ENCODE measurements around the gene MAP1LC3B2. TPM values are rescaled to one million over a fixed set of nuclear protein-coding genes. Genes with fewer than 3 reads are reported as not detected.

Gene MAP1LC3B2
- total RNA-seq, 1 donor from 2014 or later = not detected

DNA sequence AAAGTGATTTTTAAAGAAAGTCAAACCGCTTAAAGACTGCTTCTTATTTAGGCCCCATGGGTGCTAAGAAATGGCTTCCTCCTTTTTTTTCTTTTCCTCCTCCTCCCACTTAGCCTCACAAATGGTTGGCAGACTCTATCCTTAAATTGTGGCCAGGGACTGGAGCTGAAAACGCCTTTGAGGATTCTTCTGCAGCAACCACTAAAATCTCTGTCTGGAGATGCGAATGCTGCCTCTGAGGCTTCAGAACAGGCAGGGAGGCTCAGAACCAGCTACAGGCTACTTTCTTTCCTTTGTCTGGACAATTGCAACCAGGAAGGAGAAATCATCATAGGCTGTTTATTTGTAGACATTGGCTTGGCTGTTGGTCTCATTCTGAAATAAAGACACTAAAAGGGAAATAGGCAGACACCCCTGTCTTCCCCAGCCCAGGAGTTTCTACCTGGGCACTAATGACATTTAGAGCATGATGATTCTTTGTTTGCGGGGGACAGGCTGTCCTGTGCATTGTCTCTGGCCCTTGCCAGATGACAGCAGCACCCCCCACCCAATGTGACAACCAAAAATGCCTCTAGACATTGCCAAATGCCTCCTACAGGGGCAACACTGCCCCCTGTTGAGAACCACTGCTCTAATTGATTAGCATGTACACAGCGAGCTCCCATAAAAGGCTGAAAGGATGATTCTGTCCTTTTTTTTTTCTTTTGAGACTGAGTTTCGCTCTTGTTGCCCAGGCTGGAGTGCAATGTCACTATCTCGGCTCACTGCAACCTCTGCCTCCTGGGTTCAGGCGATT lies 50.3 kb downstream of the MAP1LC3B2 start:
- Histone ChIP-seq H3K4me3 (ENCODE audit: low read length in 3 of 3) (no peak overlapping the region), H3K9ac (ENCODE audit: low read depth in 1 of 3, low read length in 3 of 3) (no peak overlapping the region), H3K36me3 (ENCODE audit: control insufficient read depth in 3 of 3, insufficient read depth in 3 of 3, low read length in 3 of 3) (no peaks in the 10 kb centered on the region), H3K27ac (ENCODE audit: low read depth, low read length) (no peak overlapping the region), H3K27me3 (ENCODE audit: control insufficient read depth in 3 of 3, insufficient read depth in 3 of 3, low read length in 3 of 3) (peaks cover 3 to 11% (median 4%) of the 10 kb centered on the region in 3 donors), H3K4me1 (ENCODE audit: control insufficient read depth in 3 of 3, insufficient read depth in 3 of 3, low read length in 3 of 3) (peaks cover 0 to 15% (median 10%) of the 10 kb centered on the region in 3 donors), H3K9me3 (ENCODE audit: control insufficient read depth in 3 of 3, low read length in 3 of 3) (no peaks in the 10 kb centered on the region)

DNA sequence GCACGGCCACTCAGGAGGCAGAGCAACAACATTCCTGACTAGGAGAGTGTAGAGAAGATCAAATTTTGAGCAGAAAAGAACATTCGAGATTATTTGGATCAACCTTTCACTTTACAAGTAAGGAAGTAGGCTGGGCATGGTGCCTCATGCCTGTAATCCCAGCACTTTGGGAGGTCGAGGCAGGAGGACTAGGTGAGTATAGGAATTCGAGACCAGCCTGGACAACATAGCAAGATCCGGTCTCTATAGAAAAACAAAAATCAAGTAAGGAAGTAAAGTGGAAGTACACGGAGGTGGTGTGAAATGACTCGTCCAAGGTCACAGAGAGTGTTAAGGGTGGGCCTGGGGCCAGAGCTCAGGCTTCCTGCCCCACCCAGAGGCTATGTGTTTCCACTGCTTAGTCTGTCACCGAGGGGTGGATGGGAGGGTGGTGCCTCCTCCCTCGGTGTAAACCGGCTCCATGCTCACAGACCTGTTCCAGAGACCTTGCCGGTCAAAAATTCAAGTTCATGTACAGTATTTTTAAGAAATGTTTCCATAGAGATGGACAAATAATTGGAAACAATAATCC lies 51.9 kb downstream of the MAP1LC3B2 start:
- H3K27me3 ChIP-seq (ENCODE audit: control insufficient read depth in 3 of 3, insufficient read depth in 3 of 3, low read length in 3 of 3) = peaks cover 0 to 3% (median 0%) of the 10 kb centered on the region in 3 donors
- H3K9ac ChIP-seq (ENCODE audit: low read depth in 1 of 3, low read length in 3 of 3) = no peak overlapping the region
- H3K4me3 ChIP-seq (ENCODE audit: low read length in 3 of 3) = no peak overlapping the region
- no peaks in the 10 kb centered on the region for H3K9me3 ChIP-seq (ENCODE audit: control insufficient read depth in 3 of 3, low read length in 3 of 3)
- H3K4me1 ChIP-seq (ENCODE audit: control insufficient read depth in 3 of 3, insufficient read depth in 3 of 3, low read length in 3 of 3) = peaks cover 0 to 8% (median 7%) of the 10 kb centered on the region in 3 donors
- H3K36me3 ChIP-seq (ENCODE audit: control insufficient read depth in 3 of 3, insufficient read depth in 3 of 3, low read length in 3 of 3) = no peaks in the 10 kb centered on the region
- no peak overlapping the region for H3K27ac ChIP-seq (ENCODE audit: low read depth, low read length)

DNA sequence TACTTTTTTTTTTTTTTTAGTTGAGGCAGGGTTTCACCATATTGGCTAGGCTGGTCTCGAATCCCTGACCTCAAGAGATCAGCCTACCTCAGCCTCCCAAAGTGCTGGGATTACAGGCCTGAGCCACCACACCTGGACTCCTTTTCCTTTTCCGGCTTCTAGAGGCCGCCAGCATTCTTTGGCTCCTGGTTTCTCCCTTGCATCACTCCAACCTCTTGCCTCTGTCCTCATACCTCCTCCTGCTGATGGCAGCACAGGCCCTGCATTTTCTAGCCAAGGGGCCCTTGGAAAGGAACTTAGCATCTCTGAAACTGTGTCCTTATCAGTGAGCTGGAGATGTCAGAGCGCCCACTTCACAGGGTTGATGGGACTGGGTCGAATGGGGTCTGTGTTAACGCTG lies 53.3 kb downstream of the MAP1LC3B2 start:
- Histone ChIP-seq H3K27me3 (ENCODE audit: control insufficient read depth in 3 of 3, insufficient read depth in 3 of 3, low read length in 3 of 3) (peaks cover 0 to 3% (median 0%) of the 10 kb centered on the region in 3 donors), H3K9ac (ENCODE audit: low read depth in 1 of 3, low read length in 3 of 3) (no peak overlapping the region), H3K27ac (ENCODE audit: low read depth, low read length) (no peak overlapping the region), H3K4me3 (ENCODE audit: low read length in 3 of 3) (no peak overlapping the region), H3K9me3 (ENCODE audit: control insufficient read depth in 3 of 3, low read length in 3 of 3) (no peaks in the 10 kb centered on the region), H3K4me1 (ENCODE audit: control insufficient read depth in 3 of 3, insufficient read depth in 3 of 3, low read length in 3 of 3) (peaks cover 0 to 8% (median 7%) of the 10 kb centered on the region in 3 donors), H3K36me3 (ENCODE audit: control insufficient read depth in 3 of 3, insufficient read depth in 3 of 3, low read length in 3 of 3) (no peaks in the 10 kb centered on the region)

DNA sequence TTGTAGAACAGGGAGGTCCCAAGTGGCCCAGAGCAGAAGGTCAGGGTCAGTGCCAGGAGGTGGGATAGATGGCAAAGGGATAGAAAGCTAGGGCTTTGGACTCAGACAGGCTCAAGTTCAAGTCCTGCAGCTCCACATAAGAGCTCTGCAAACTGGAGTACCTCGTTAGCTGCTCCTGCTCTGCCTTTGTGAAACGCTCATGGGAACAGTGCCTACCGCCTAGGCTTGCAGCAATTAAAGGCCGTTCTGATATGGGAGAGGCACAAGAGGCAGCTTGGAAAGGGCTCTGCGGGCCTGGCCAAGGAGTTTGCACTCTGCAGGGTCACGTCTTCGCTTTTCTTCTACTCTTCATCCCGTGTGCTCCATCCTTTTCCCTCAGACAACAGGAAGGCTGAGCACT lies 54.1 kb downstream of the MAP1LC3B2 start:
- H3K4me1 ChIP-seq (ENCODE audit: control insufficient read depth in 3 of 3, insufficient read depth in 3 of 3, low read length in 3 of 3) = peaks cover 0 to 8% (median 7%) of the 10 kb centered on the region in 3 donors
- peaks cover 0 to 3% (median 0%) of the 10 kb centered on the region in 3 donors for H3K27me3 ChIP-seq (ENCODE audit: control insufficient read depth in 3 of 3, insufficient read depth in 3 of 3, low read length in 3 of 3)
- H3K4me3 ChIP-seq (ENCODE audit: low read length in 3 of 3) = no peak overlapping the region
- H3K27ac ChIP-seq (ENCODE audit: low read depth, low read length) = no peak overlapping the region
- no peaks in the 10 kb centered on the region for H3K9me3 ChIP-seq (ENCODE audit: control insufficient read depth in 3 of 3, low read length in 3 of 3)
- no peaks in the 10 kb centered on the region for H3K36me3 ChIP-seq (ENCODE audit: control insufficient read depth in 3 of 3, insufficient read depth in 3 of 3, low read length in 3 of 3)
- no peak overlapping the region for H3K9ac ChIP-seq (ENCODE audit: low read depth in 1 of 3, low read length in 3 of 3)

DNA sequence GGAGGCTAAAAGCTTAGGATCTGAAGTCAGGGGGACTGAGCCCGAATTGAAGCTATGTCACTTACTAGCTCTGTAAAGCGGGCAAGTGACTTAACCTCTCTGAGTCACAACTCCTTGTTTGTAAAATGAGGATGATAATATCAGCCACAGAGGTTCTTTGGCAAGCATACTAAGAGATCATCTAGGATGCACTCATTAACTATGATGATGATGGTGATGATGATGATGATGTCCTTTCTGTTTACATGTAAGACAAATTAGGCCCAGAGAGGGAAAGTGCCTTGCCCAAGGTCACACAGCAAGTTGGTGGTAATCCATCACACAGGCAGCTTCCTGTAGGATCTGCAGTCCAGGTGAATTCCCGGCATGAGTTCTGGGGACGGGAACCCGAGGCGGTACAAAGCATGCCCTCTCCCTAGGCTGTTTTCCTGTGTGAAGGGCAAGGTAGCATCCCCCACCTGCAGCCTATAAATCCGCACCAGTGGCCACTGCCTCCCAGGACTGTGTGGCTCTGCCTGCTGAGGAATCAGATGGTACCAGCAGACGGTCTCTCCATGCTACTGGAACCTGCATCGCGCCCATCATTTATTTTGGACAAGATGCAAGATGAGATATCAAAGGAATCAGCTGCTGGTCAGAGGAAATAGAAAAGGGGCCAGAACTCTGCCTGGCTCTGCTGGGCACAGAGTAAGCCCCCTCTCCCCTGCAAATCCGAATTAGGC lies 55.2 kb downstream of the MAP1LC3B2 start:
- Histone ChIP-seq H3K9ac (ENCODE audit: low read depth in 1 of 3, low read length in 3 of 3) (no peak overlapping the region), H3K27me3 (ENCODE audit: control insufficient read depth in 3 of 3, insufficient read depth in 3 of 3, low read length in 3 of 3) (peaks cover 0 to 3% (median 0%) of the 10 kb centered on the region in 3 donors), H3K4me1 (ENCODE audit: control insufficient read depth in 3 of 3, insufficient read depth in 3 of 3, low read length in 3 of 3) (peaks cover 0 to 6% (median 5%) of the 10 kb centered on the region in 3 donors), H3K4me3 (ENCODE audit: low read length in 3 of 3) (no peak overlapping the region), H3K9me3 (ENCODE audit: control insufficient read depth in 3 of 3, low read length in 3 of 3) (no peaks in the 10 kb centered on the region), H3K36me3 (ENCODE audit: control insufficient read depth in 3 of 3, insufficient read depth in 3 of 3, low read length in 3 of 3) (no peaks in the 10 kb centered on the region), H3K27ac (ENCODE audit: low read depth, low read length) (no peak overlapping the region)

DNA sequence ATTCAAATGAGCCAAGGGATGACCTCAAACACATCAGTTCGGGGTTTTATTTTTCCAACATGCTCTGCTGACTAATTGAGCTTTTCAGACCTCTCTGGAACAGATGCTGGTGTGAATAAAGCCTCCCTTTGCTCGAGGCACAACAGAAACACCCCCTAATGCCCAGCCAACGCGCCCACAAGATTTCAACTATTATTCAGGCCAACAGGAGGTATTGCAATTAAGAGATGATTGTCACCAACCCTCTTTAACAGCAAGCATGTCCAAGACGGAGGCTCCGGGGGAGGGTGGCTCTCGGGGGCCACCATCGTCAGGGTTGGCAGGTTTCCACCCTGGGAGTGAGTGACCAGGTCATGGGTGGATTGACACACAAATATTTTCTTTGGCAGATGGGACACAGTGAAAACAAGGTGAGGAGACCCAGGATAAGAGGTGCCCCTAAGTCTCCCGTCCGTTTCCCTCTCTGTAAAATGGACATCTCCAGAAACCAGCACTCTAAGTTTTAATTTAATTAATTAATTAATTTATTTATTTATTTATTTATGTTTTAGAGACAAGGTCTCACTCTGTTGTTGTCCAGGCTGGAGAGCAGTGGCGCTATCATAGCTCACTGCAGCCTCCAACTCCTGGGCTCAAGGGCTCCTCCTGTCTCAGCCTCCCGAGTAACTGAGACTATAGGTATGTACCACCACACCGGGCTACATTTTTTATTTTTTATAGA lies 56.1 kb downstream of the MAP1LC3B2 start:
- no peak overlapping the region for H3K27ac ChIP-seq (ENCODE audit: low read depth, low read length)
- no peaks in the 10 kb centered on the region for H3K9me3 ChIP-seq (ENCODE audit: control insufficient read depth in 3 of 3, low read length in 3 of 3)
- peaks cover 0 to 4% (median 2%) of the 10 kb centered on the region in 3 donors for H3K4me1 ChIP-seq (ENCODE audit: control insufficient read depth in 3 of 3, insufficient read depth in 3 of 3, low read length in 3 of 3)
- peaks cover 0 to 3% (median 0%) of the 10 kb centered on the region in 3 donors for H3K27me3 ChIP-seq (ENCODE audit: control insufficient read depth in 3 of 3, insufficient read depth in 3 of 3, low read length in 3 of 3)
- no peaks in the 10 kb centered on the region for H3K36me3 ChIP-seq (ENCODE audit: control insufficient read depth in 3 of 3, insufficient read depth in 3 of 3, low read length in 3 of 3)
- H3K9ac ChIP-seq (ENCODE audit: low read depth in 1 of 3, low read length in 3 of 3) = no peak overlapping the region
- H3K4me3 ChIP-seq (ENCODE audit: low read length in 3 of 3) = no peak overlapping the region

DNA sequence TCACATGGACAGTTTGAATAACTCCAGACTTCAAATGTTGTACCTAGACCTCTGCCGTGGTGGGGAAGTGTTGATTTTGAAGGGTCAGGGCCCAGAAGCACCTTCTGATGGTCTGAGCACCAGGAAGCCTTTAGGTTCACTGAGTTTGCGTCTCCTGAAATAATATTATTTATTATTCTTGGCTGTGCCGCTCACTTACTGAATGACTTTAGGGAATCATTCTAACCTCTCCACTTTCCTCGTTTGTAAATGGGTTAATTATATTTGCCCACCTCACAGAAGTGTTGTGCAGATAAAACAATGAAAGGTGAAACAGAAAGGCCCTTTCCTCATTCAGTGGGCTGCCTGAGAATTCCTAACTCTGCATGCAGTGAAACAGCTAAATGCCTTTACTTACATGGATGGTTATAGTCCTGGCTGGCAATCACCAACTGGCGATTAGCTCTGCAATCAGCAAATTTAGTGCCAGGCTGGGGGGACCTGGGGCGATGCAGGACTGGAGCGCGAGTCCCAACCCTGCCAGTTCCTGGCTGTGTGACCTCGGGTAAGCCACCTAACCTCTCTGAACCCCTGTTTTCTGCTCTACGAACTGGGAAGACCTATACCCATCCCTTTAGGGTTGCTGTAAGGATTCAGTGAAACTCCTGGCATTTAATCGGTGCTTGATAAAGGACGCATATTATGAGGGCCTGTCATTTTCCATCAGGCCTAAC lies 57.5 kb downstream of the MAP1LC3B2 start:
- Histone ChIP-seq H3K4me3 (ENCODE audit: low read length in 3 of 3) (no peak overlapping the region), H3K27me3 (ENCODE audit: control insufficient read depth in 3 of 3, insufficient read depth in 3 of 3, low read length in 3 of 3) (peaks cover 0 to 3% (median 0%) of the 10 kb centered on the region in 3 donors), H3K9me3 (ENCODE audit: control insufficient read depth in 3 of 3, low read length in 3 of 3) (no peaks in the 10 kb centered on the region), H3K4me1 (ENCODE audit: control insufficient read depth in 3 of 3, insufficient read depth in 3 of 3, low read length in 3 of 3) (peaks cover 4 to 15% (median 8%) of the 10 kb centered on the region in 3 donors), H3K27ac (ENCODE audit: low read depth, low read length) (no peak overlapping the region), H3K36me3 (ENCODE audit: control insufficient read depth in 3 of 3, insufficient read depth in 3 of 3, low read length in 3 of 3) (no peaks in the 10 kb centered on the region), H3K9ac (ENCODE audit: low read depth in 1 of 3, low read length in 3 of 3) (no peak overlapping the region)

DNA sequence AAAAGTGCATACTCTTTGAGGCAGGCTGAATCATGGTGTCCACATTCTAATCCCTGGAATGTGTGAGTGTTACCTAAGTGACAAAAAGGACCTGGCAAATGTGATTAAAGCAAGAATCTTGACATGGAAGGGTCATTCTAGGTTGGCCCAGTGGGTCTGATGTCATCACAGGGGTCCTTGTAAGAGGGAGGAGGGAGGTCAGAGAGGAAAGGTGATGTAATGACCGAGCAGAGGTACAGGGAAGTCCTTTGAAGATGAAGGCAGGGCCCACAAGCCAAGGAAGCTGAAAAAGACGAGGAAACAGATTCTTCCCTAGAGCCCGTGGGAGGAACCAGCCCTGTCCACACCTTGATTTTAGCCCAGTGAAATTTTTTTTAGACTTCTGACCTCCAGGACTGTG lies 60.1 kb downstream of the MAP1LC3B2 start:
- no peaks in the 10 kb centered on the region for H3K27me3 ChIP-seq (ENCODE audit: control insufficient read depth in 3 of 3, insufficient read depth in 3 of 3, low read length in 3 of 3)
- no peak overlapping the region for H3K27ac ChIP-seq (ENCODE audit: low read depth, low read length)
- no peak overlapping the region for H3K4me3 ChIP-seq (ENCODE audit: low read length in 3 of 3)
- peaks cover 4 to 15% (median 11%) of the 10 kb centered on the region in 3 donors for H3K4me1 ChIP-seq (ENCODE audit: control insufficient read depth in 3 of 3, insufficient read depth in 3 of 3, low read length in 3 of 3)
- no peaks in the 10 kb centered on the region for H3K36me3 ChIP-seq (ENCODE audit: control insufficient read depth in 3 of 3, insufficient read depth in 3 of 3, low read length in 3 of 3)
- H3K9me3 ChIP-seq (ENCODE audit: control insufficient read depth in 3 of 3, low read length in 3 of 3) = no peaks in the 10 kb centered on the region
- H3K9ac ChIP-seq (ENCODE audit: low read depth in 1 of 3, low read length in 3 of 3) = no peak overlapping the region

DNA sequence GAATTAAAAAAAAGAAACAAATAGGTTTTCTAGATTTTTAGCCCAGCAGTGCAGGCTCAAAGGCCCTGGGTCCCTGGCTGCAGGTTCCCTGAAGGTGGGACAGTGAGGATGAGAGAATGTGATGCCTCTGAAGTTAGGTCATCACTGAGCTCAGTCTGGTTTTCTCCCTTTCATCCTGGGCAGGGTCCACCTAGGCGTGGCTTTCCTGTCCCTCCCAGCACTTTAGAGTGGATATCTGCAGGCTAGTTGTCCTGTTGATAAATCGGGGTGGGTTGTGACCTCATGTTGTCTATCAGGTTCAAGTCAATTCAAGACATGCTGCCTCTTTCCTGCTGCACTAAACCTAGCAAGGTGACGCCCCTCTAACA lies 60.9 kb downstream of the MAP1LC3B2 start:
- Histone ChIP-seq H3K9me3 (ENCODE audit: control insufficient read depth in 3 of 3, low read length in 3 of 3) (no peaks in the 10 kb centered on the region), H3K4me3 (ENCODE audit: low read length in 3 of 3) (no peak overlapping the region), H3K27ac (ENCODE audit: low read depth, low read length) (no peak overlapping the region)

More for the DNA sequence above, 60.9 kb downstream of the MAP1LC3B2 start:
- no peaks in the 10 kb centered on the region for H3K36me3 ChIP-seq (ENCODE audit: control insufficient read depth in 3 of 3, insufficient read depth in 3 of 3, low read length in 3 of 3)
- no peak overlapping the region for H3K9ac ChIP-seq (ENCODE audit: low read depth in 1 of 3, low read length in 3 of 3)
- peaks cover 4 to 15% (median 11%) of the 10 kb centered on the region in 3 donors for H3K4me1 ChIP-seq (ENCODE audit: control insufficient read depth in 3 of 3, insufficient read depth in 3 of 3, low read length in 3 of 3)
- no peaks in the 10 kb centered on the region for H3K27me3 ChIP-seq (ENCODE audit: control insufficient read depth in 3 of 3, insufficient read depth in 3 of 3, low read length in 3 of 3)
